Adrenal gland (tissue), 5 donors: Measurements from ENCODE around the gene ZNF346.
A peak's percentile ranks its signal among the peaks of the same experiment; 100 is the strongest.

Source experiments
- CTCF ChIP-seq, 6 experiments: fragments of 450-650 bp in 4 of 6; fragments of 200-600 bp in 2 of 6; sonication (generic) in 1 of 6; IDR thresholded peaks; 1 replicate in 5 of 6; 2 replicates in 1 of 6; pipeline versions ENCODE4 v1.5.1 to v1.8.0; 2016 to 2021; ENCODE audit warnings: antibody characterized with exemption in 6 of 6, mild to moderate bottlenecking in 2 of 6, moderate library complexity in 1 of 6
- POLR2A ChIP-seq, 2 donors: fragments of 450-650 bp; IDR thresholded peaks; one replicate each; pipeline ENCODE4 v1.6.1; 2017; ENCODE audit warnings: antibody characterized with exemption in 2 of 2, mild to moderate bottlenecking in 2 of 2, moderate library complexity in 1 of 2
- donor health status: DM: no; HTN: no; CAD: no.

- peak; percentile 32 to 54 (median 47) for TF ChIP-seq CTCF (IDR thresholded peaks at IDR 0.05)
- peak in 1 of 2 donors; percentile 11 for TF ChIP-seq POLR2A (IDR thresholded peaks at IDR 0.05)
Measured at GRCh38 chr5:177005619-177006264, 16.8 kb upstream of the ZNF346 start.
